Measurements from ENCODE around the gene KIF5C. TPM values are rescaled to one million over a fixed set of nuclear protein-coding genes. Genes with fewer than 3 reads are reported as not detected.

The KIF5C gene
- total RNA-seq, 1 donor from 2014 or later, result 24.3 TPM

DNA sequence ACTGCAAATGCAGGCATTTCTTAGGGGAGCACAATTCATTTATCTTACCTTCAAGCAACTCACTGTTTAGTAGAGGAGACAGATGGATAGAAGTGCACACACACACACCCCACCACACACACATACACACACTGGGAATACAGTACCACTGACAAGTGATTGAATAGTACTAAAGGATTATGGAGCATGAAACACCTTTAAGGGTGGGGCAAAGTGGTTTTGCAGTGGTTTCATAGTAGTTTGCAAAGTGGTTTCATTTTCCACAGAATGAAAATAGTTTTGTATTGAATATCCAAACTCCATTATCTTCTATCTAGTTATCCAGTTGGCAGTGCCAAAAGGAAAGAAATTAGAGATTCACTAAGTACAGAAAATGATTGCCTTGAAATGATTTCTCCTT, 18.9 kb downstream of the KIF5C start:
- Mint-ChIP-seq H3K36me3 (ENCODE audit: low read depth, unreplicated experiment) (peaks cover 3% of the 10 kb centered on the region), H3K9me3 (ENCODE audit: unreplicated experiment) (peaks cover 2% of the 10 kb centered on the region)

GRCh38 chr2:148896136-148896535, 21.1 kb downstream of the KIF5C start:
- Histone ChIP-seq H3K9me3 (ENCODE audit: insufficient read depth, low read depth, low read length) (no peaks in the 10 kb centered on the region), H3K4me2 (ENCODE audit: low read length) (no peak overlapping the region), H3K9ac (ENCODE audit: low read length) (no peak overlapping the region), H3K4me3 (ENCODE audit: insufficient read depth, low read depth, low read length) (no peak overlapping the region), H3K27ac (ENCODE audit: low read depth, low read length) (no peak overlapping the region), H3K36me3 (ENCODE audit: insufficient read depth, low read length) (no peaks in the 10 kb centered on the region), H4K20me1 (ENCODE audit: insufficient read depth, low read length) (no peaks in the 10 kb centered on the region), H3K27me3 (ENCODE audit: insufficient read depth, low read length) (no peaks in the 10 kb centered on the region), H3K4me1 (ENCODE audit: insufficient read depth, low read length) (no peaks in the 10 kb centered on the region), H2AFZ (ENCODE audit: low read depth, low read length) (peak overlapping the region; percentile 51), H3K79me2 (ENCODE audit: insufficient read depth, low read length) (no peaks in the 10 kb centered on the region)
- Mint-ChIP-seq H3K9me3 (ENCODE audit: unreplicated experiment) (peaks cover 2% of the 10 kb centered on the region), H3K27ac (ENCODE audit: unreplicated experiment) (no peak overlapping the region), H3K27me3 (ENCODE audit: low read depth, unreplicated experiment) (no peaks in the 10 kb centered on the region), H3K4me1 (ENCODE audit: low read depth, unreplicated experiment) (peaks cover 4% of the 10 kb centered on the region), H3K4me3 (ENCODE audit: unreplicated experiment) (no peak overlapping the region), H3K36me3 (ENCODE audit: low read depth, unreplicated experiment) (peaks cover 3% of the 10 kb centered on the region)
- FAIRE-seq (no peak), DNase-seq (ENCODE audit: low read depth) (no peak)
- TF ChIP-seq EZH2 (IDR thresholded peaks at IDR 0.05; ENCODE audit: insufficient read depth, low read length), result no peak
- TF ChIP-seq, protein P1, sequence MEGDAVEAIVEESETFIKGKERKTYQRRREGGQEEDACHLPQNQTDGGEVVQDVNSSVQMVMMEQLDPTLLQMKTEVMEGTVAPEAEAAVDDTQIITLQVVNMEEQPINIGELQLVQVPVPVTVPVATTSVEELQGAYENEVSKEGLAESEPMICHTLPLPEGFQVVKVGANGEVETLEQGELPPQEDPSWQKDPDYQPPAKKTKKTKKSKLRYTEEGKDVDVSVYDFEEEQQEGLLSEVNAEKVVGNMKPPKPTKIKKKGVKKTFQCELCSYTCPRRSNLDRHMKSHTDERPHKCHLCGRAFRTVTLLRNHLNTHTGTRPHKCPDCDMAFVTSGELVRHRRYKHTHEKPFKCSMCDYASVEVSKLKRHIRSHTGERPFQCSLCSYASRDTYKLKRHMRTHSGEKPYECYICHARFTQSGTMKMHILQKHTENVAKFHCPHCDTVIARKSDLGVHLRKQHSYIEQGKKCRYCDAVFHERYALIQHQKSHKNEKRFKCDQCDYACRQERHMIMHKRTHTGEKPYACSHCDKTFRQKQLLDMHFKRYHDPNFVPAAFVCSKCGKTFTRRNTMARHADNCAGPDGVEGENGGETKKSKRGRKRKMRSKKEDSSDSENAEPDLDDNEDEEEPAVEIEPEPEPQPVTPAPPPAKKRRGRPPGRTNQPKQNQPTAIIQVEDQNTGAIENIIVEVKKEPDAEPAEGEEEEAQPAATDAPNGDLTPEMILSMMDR (IDR thresholded peaks at IDR 0.05; ENCODE audit: insufficient read depth, low read depth, low read length), result no peak

More for the DNA sequence above, 18.9 kb downstream of the KIF5C start:
- no peaks in the 10 kb centered on the region for H3K79me2 ChIP-seq (ENCODE audit: insufficient read depth, low read length)
- H3K9me3 ChIP-seq (ENCODE audit: insufficient read depth, low read depth, low read length), result no peaks in the 10 kb centered on the region
- H3K4me1 Mint-ChIP-seq (ENCODE audit: low read depth, unreplicated experiment), result no peaks in the 10 kb centered on the region
- H3K27me3 ChIP-seq (ENCODE audit: insufficient read depth, low read length), result peaks cover 2% of the 10 kb centered on the region
- H3K27me3 Mint-ChIP-seq (ENCODE audit: low read depth, unreplicated experiment), result no peaks in the 10 kb centered on the region
- no peaks in the 10 kb centered on the region for H4K20me1 ChIP-seq (ENCODE audit: insufficient read depth, low read length)
- no peak overlapping the region for H2AFZ ChIP-seq (ENCODE audit: low read depth, low read length)
- H3K4me3 Mint-ChIP-seq (ENCODE audit: unreplicated experiment), result no peak overlapping the region
- no peak overlapping the region for H3K27ac ChIP-seq (ENCODE audit: low read depth, low read length)
- FAIRE-seq (no peak), DNase-seq (ENCODE audit: low read depth) (no peak)
- H3K9ac ChIP-seq (ENCODE audit: low read length), result no peak overlapping the region
- no peak overlapping the region for H3K4me2 ChIP-seq (ENCODE audit: low read length)
- no peaks in the 10 kb centered on the region for H3K36me3 ChIP-seq (ENCODE audit: insufficient read depth, low read length)
- TF ChIP-seq, protein P1 (IDR thresholded peaks at IDR 0.05; ENCODE audit: insufficient read depth, low read depth, low read length), result no peak
- TF ChIP-seq EZH2 (IDR thresholded peaks at IDR 0.05; ENCODE audit: insufficient read depth, low read length), result no peak
- no peak overlapping the region for H3K4me3 ChIP-seq (ENCODE audit: insufficient read depth, low read depth, low read length)
- H3K27ac Mint-ChIP-seq (ENCODE audit: unreplicated experiment), result no peak overlapping the region
- H3K4me1 ChIP-seq (ENCODE audit: insufficient read depth, low read length), result no peaks in the 10 kb centered on the region

DNA sequence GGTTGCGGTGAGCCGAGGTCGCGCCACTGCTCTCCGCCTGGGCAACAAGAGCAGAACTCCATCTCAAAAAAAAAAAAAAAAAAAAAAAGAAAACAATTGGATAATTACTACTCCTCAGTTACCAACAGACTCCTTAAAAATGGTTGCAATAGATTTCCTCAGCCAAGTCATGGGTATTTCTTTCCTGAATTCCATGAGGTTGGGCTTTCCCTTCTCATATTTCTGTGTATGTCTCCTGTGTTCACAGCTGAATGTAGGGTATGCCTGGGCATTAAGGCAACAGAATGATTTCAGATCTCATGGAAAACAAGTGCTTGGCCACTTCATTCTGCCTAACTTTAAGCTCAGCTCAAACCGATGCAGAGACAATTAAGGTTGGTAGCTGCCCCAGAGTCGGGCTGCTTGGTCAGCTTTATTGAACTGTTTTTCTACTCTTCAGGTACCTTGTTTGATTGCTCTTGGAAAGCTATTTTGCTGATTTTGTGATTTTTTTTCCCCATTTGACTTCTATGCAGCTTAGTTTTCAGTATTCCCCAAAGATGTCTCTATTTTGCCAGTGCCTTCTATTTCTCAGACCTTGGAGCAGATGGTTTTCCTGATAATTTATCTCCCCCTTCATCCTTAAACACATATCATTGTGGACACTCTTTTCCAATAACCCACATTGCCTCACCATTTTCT, 24.8 kb downstream of the KIF5C start:
- DNase-seq (ENCODE audit: low read depth) (no peak), FAIRE-seq (no peak)
- Histone ChIP-seq H2AFZ (ENCODE audit: low read depth, low read length) (no peak overlapping the region), H3K79me2 (ENCODE audit: insufficient read depth, low read length) (no peaks in the 10 kb centered on the region), H3K4me2 (ENCODE audit: low read length) (no peak overlapping the region), H3K4me3 (ENCODE audit: insufficient read depth, low read depth, low read length) (no peak overlapping the region), H3K9ac (ENCODE audit: low read length) (no peak overlapping the region), H4K20me1 (ENCODE audit: insufficient read depth, low read length) (no peaks in the 10 kb centered on the region), H3K9me3 (ENCODE audit: insufficient read depth, low read depth, low read length) (no peaks in the 10 kb centered on the region), H3K4me1 (ENCODE audit: insufficient read depth, low read length) (no peaks in the 10 kb centered on the region), H3K27me3 (ENCODE audit: insufficient read depth, low read length) (no peaks in the 10 kb centered on the region), H3K36me3 (ENCODE audit: insufficient read depth, low read length) (no peaks in the 10 kb centered on the region), H3K27ac (ENCODE audit: low read depth, low read length) (no peak overlapping the region)
- Mint-ChIP-seq H3K4me3 (ENCODE audit: unreplicated experiment) (no peak overlapping the region), H3K27me3 (ENCODE audit: low read depth, unreplicated experiment) (no peaks in the 10 kb centered on the region), H3K4me1 (ENCODE audit: low read depth, unreplicated experiment) (peaks cover 4% of the 10 kb centered on the region), H3K27ac (ENCODE audit: unreplicated experiment) (no peak overlapping the region), H3K36me3 (ENCODE audit: low read depth, unreplicated experiment) (peaks cover 3% of the 10 kb centered on the region), H3K9me3 (ENCODE audit: unreplicated experiment) (no peaks in the 10 kb centered on the region)
- TF ChIP-seq, protein P1 (IDR thresholded peaks at IDR 0.05; ENCODE audit: insufficient read depth, low read depth, low read length), result no peak
- TF ChIP-seq EZH2 (IDR thresholded peaks at IDR 0.05; ENCODE audit: insufficient read depth, low read length), result no peak

All from astrocyte (in vitro differentiated cells and primary cell).